BE2C (cell line): Measurements from ENCODE around the gene EML6.

Source experiments
- DNase-seq: peaks from one replicate; pipeline ENCODE4 v3.0.0-alpha.2; 2020
- H3K27me3 ChIP-seq: fragments of 250-450 bp; sonication (Bioruptor Pico); 2 replicates; pipeline ENCODE4 v1.5.1; 2020; ENCODE audit warnings: mild to moderate bottlenecking
- H3K36me3 ChIP-seq: fragments of 250-450 bp; sonication (Bioruptor Pico); 2 replicates; pipeline ENCODE4 v1.5.1; 2020; ENCODE audit warnings: mild to moderate bottlenecking
- H3K4me1 ChIP-seq: fragments of 250-450 bp; sonication (Bioruptor Pico); 2 replicates; pipeline ENCODE4 v1.5.1; 2020
- H3K4me3 ChIP-seq: 2 replicates; pipeline ENCODE4 v1.5.1; 2011; ENCODE audit warnings: low read depth, low read length
- H3K9me3 ChIP-seq: fragments of 250-450 bp; sonication (Bioruptor Pico); 2 replicates; pipeline ENCODE4 v1.5.1; 2020
- TF ChIP-seq, protein P1 (sequence below): IDR thresholded peaks from 2 replicates; pipeline ENCODE4 v1.5.1; 2012; ENCODE audit warnings: mild to moderate bottlenecking, low read depth, low read length

Gene EML6

DNA sequence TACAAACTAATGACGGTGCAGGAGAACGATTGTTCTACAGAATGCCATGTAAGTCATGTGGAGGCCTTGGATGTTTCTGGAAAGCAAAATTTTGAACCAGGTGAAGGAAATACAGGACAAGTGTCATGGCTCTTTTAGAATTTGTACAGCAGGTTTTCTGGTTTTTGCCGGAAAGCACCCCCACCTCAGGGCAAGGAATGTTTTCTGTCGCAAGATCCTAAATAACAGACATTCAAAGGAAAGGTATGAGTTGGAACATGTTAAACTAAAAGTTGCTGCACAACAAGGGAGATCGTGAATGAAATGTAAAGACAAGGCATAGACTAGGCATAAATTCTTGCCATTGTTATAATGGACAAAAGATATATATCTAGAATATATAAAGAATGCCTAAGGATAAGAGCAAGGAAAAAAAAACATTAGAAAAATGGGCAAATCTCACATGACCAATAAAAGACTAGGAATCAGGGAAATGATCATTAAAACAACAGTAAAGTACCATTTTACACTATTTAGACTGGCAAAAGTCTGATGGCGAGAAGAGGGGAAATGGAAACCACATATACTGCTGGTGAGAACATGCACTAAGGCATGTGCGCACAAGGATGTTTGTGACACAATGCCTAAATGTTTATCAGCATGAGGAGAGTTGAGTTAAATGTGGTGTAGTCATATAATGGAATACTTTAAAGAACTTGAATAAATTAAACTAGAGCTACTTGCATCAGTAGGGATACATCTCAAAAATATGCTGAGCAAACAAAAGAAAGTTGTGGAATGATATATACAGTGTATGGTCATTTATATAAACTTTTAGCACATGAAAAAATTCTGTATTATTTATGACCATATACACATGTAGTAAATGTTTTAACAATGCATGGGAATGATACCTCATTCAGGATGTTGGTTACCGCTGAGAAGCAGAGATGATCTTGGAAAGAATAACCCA lies 127.0 kb downstream of the EML6 start:
- TF ChIP-seq, protein P1, sequence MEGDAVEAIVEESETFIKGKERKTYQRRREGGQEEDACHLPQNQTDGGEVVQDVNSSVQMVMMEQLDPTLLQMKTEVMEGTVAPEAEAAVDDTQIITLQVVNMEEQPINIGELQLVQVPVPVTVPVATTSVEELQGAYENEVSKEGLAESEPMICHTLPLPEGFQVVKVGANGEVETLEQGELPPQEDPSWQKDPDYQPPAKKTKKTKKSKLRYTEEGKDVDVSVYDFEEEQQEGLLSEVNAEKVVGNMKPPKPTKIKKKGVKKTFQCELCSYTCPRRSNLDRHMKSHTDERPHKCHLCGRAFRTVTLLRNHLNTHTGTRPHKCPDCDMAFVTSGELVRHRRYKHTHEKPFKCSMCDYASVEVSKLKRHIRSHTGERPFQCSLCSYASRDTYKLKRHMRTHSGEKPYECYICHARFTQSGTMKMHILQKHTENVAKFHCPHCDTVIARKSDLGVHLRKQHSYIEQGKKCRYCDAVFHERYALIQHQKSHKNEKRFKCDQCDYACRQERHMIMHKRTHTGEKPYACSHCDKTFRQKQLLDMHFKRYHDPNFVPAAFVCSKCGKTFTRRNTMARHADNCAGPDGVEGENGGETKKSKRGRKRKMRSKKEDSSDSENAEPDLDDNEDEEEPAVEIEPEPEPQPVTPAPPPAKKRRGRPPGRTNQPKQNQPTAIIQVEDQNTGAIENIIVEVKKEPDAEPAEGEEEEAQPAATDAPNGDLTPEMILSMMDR, result no peak
- H3K4me3 ChIP-seq, result no peak overlapping the region

DNA sequence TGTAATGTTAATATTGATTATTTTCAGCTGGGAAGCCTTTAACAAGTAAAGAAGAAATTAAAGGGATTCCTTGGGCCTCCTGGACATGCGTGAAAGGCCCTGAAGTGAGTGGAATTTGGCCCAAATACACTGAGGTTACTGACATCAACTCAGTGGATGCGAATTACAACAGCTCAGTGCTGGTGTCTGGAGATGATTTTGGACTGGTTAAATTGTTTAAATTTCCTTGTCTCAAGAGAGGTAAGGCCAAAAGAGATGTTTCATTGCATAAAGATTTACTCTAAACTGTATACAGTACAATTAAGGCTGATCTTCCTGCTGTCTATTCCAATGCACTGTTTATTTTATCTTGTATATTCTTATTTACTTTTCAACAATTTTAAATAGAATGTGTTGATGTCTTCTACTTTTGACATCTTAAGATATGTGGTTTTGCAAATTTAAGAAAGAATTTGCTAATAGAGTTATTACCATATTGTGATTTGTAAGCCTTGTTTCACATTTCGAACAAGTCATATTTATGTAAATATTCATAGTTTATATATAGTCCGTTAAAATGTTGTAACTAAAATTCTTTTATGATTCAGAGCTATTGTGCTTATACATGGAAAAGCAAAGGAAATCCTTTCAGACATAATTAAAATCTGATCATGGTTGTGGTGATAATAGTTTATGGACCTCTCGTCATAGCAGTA lies 130.3 kb downstream of the EML6 start:
- TF ChIP-seq, protein P1, result no peak
- H3K4me3 ChIP-seq, result no peak overlapping the region
- H3K9me3 ChIP-seq, result no peaks in the 10 kb centered on the region
- H3K36me3 ChIP-seq, result peaks cover 14% of the 10 kb centered on the region
- no peak for DNase-seq
- no peaks in the 10 kb centered on the region for H3K4me1 ChIP-seq
- no peaks in the 10 kb centered on the region for H3K27me3 ChIP-seq

More for the DNA sequence above, 127.0 kb downstream of the EML6 start:
- H3K27me3 ChIP-seq, result no peaks in the 10 kb centered on the region
- no peak for DNase-seq
- no peaks in the 10 kb centered on the region for H3K4me1 ChIP-seq
- no peaks in the 10 kb centered on the region for H3K9me3 ChIP-seq
- H3K36me3 ChIP-seq, result peaks cover 9% of the 10 kb centered on the region

DNA sequence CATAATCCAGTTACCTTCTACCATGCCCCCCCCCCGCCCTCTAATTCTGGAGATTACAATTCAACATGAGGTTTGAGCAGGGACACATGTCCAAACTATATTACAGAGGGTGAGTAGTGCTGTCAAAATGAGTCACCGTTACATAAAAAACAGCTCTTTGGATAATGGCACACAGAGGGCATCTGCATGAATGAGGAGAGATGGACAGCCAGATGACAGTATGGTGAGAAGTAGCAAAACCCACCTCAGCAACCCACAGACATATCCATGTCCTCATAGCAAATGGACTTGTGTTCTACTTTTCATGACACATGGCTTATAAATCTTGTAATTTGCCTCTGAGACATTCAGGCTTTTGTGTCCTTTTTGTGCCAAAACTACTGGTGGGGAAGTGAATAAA lies 132.0 kb downstream of the EML6 start:
- Histone ChIP-seq H3K36me3 (peaks cover 18% of the 10 kb centered on the region), H3K9me3 (no peaks in the 10 kb centered on the region), H3K4me1 (no peaks in the 10 kb centered on the region), H3K27me3 (no peaks in the 10 kb centered on the region), H3K4me3 (no peak overlapping the region)
- TF ChIP-seq, protein P1, result no peak
- no peak for DNase-seq

DNA sequence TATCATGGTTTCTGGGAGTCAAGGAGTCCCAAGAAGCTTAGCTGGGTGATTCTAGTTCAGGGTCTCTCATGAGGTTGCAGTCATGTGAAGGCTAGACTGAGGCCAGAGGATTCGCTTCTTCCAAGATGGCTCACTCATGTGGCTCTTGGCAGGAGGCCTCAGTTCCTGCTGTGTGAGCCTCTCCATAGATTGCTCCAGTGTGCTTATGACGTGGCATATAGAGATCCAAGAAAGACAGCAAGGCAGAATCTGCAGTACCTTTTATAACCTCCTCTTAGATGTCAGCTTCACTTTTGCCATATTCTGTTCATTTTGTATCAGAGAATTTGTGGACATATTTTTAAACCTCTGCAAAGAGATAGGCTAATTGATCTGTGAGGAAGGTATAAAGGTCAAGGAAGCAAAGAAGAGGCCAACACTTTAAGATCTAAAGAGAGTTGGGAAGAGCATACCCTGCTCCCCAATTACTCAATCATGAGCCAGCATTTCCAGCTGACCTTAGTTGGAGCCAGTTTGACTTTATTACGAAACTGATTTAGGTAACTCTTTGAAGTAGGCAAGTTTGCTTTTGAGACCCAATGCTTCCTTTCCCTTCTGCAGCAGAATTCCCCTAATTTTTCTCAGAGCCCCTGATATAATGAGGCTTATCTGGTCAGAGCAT lies 134.7 kb downstream of the EML6 start:
- DNase-seq, result no peak
- TF ChIP-seq, protein P1, result no peak

DNA sequence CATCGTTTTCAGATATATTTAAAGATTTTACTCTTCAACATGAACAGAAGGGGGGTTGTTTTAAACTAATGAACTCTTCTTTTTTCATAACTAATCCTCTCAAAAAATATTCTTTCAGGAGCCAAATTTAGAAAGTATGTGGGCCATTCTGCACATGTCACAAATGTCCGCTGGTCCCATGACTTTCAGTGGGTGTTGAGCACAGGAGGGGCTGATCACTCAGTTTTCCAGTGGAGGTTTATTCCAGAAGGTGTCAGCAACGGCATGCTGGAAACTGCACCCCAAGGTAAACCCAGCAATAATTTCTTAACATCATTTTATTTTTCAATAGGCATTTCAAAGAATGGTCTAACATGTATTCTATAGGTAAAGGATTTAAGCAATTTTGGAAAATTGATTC lies 136.0 kb downstream of the EML6 start:
- DNase-seq, result no peak
- Histone ChIP-seq H3K4me1 (no peaks in the 10 kb centered on the region), H3K4me3 (no peak overlapping the region), H3K36me3 (peaks cover 20% of the 10 kb centered on the region), H3K27me3 (no peaks in the 10 kb centered on the region), H3K9me3 (no peaks in the 10 kb centered on the region)
- TF ChIP-seq, protein P1, result no peak

More for the DNA sequence above, 134.7 kb downstream of the EML6 start:
- Histone ChIP-seq H3K27me3 (no peaks in the 10 kb centered on the region), H3K9me3 (no peaks in the 10 kb centered on the region), H3K4me3 (no peak overlapping the region), H3K36me3 (peaks cover 20% of the 10 kb centered on the region), H3K4me1 (no peaks in the 10 kb centered on the region)
